ENCODE results near the gene ZBED4.

GRCh38 chr22:49877642-49878041 is 24.0 kb downstream of the ZBED4 start:
- TF ChIP-seq POLR2A (IDR thresholded peaks at IDR 0.05; ENCODE audit: low read depth, low read length), result no peak
- TF ChIP-seq POLR2AphosphoS5 (IDR thresholded peaks at IDR 0.05; ENCODE audit: low read depth, low read length), result no peak
- no peak for TF ChIP-seq TAF1 (IDR thresholded peaks at IDR 0.05; ENCODE audit: low read depth, low read length)
- no peak for TF ChIP-seq POU2F2 (IDR thresholded peaks at IDR 0.05; ENCODE audit: low read depth, low read length)
- no peak for TF ChIP-seq SPI1 (IDR thresholded peaks at IDR 0.05; ENCODE audit: low read depth, low read length)

Data from GM12891 (cell line).